ENCODE results near the gene CDKN2C.

The CDKN2C gene

GRCh38 chr1:51014878-51015277 is 44.8 kb downstream of the CDKN2C start:
- DNase-seq (ENCODE audit: insufficient read length, low spot score) (no peak), FAIRE-seq (no peak)
- TF ChIP-seq POU2F2 (IDR thresholded peaks at IDR 0.05; ENCODE audit: low read depth, low read length) (no peak), SPI1 (IDR thresholded peaks at IDR 0.05; ENCODE audit: low read depth, low read length) (no peak), POLR2AphosphoS5 (IDR thresholded peaks at IDR 0.05; ENCODE audit: low read depth, low read length) (no peak), PAX5 (IDR thresholded peaks at IDR 0.05; ENCODE audit: insufficient read depth, low read length, severe bottlenecking) (no peak), TAF1 (IDR thresholded peaks at IDR 0.05; ENCODE audit: low read depth, low read length) (no peak), POLR2A (IDR thresholded peaks at IDR 0.05; ENCODE audit: low read depth, low read length) (no peak)

GRCh38 chr1:51019811-51020210 is 49.8 kb downstream of the CDKN2C start:
- TF ChIP-seq SPI1 (IDR thresholded peaks at IDR 0.05; ENCODE audit: low read depth, low read length) = no peak
- no peak for DNase-seq (ENCODE audit: insufficient read length, low spot score)
- no peak for FAIRE-seq

Data from GM12891 (cell line).